Endothelial cell of umbilical vein (primary cell): ENCODE results near the gene PXK. TPM values are rescaled to one million over a fixed set of nuclear protein-coding genes. Genes with fewer than 3 reads are reported as not detected.

ENCODE experiments used
- BruUV-seq: library from RNA; stranded (reverse); fragments of 400-500 nt; replicated peaks from 2 replicates; lab custom pipeline; 2021; lab: Mats Ljungman, UMichigan
- CTCF ChIA-PET: fragments of 300-600, 350-600 bp; sonication (Branson Sonifier 250); formaldehyde crosslinking; loops from one replicate; lab custom pipeline; 2021; ENCODE audit warnings: antibody characterized with exemption, inconsistent platforms; lab: Charles Lee
- POLR2A ChIA-PET: fragments of 300-600, 350-600 bp; sonication (Branson Sonifier 250); formaldehyde crosslinking; loops from one replicate; lab custom pipeline; 2021; ENCODE audit warnings: antibody characterized with exemption, inconsistent platforms; lab: Charles Lee
- DNase-seq: peaks from one replicate; pipeline ENCODE4 v3.0.0-alpha.2; 2011; ENCODE audit warnings: low read depth, low spot score
- FAIRE-seq: peaks from 2 replicates; lab custom pipeline; 2011; peaks lifted over from hg19 to GRCh38; lab: Jason Lieb, UNC
- H2AFZ ChIP-seq: 2 replicates; pipeline ENCODE4 v1.6.0; 2012; ENCODE audit warnings: low read depth, low read length, control low read depth, inconsistent platforms
- H3K27ac ChIP-seq: 2 replicates; pipeline ENCODE4 v1.5.1; 2011; ENCODE audit warnings: low read depth, mild to moderate bottlenecking, control low read depth, low read length, moderate library complexity; ENCODE audit not compliant: insufficient read depth
- H3K27me3 ChIP-seq, 2 experiments: 2 replicates each; pipeline versions ENCODE4 v1.6.0 to v1.6.1; 2011; ENCODE audit warnings: low read length in 2 of 2, mixed read lengths in 1 of 2; ENCODE audit not compliant: control insufficient read depth in 2 of 2, insufficient read depth in 2 of 2
- H3K36me3 ChIP-seq, 2 experiments: 2 replicates in 1 of 2; 3 replicates in 1 of 2; pipeline ENCODE4 v1.5.1; 2011; ENCODE audit warnings: low read length in 2 of 2, mild to moderate bottlenecking in 1 of 2, moderate library complexity in 1 of 2; ENCODE audit not compliant: control insufficient read depth in 2 of 2, insufficient read depth in 2 of 2; ENCODE audit errors: extremely low read depth in 1 of 2
- H3K4me1 ChIP-seq: 3 replicates; pipeline ENCODE4 v1.5.1; 2011; ENCODE audit warnings: mild to moderate bottlenecking, low read length; ENCODE audit not compliant: control insufficient read depth, insufficient read depth; ENCODE audit errors: extremely low read depth
- H3K4me2 ChIP-seq: 2 replicates; pipeline ENCODE4 v1.6.1; 2011; ENCODE audit warnings: low read length, control low read depth, mixed read lengths; ENCODE audit not compliant: insufficient read depth
- H3K4me3 ChIP-seq, 3 experiments: fragments of 200-600 bp in 1 of 3; sonication (generic), shearing (Covaris generic) in 1 of 3; replicated peaks in 1 of 3; 2 replicates each; pipeline ENCODE4 v1.5.1; 2011 to 2016; ENCODE audit warnings: control low read depth in 3 of 3, low read length in 3 of 3, mild to moderate bottlenecking in 2 of 3, inconsistent platforms in 1 of 3, low read depth in 1 of 3, moderate library complexity in 1 of 3; ENCODE audit not compliant: insufficient read depth in 1 of 3
- H3K79me2 ChIP-seq: 2 replicates; pipeline ENCODE4 v1.6.0; 2012; ENCODE audit warnings: low read length, inconsistent platforms; ENCODE audit not compliant: control insufficient read depth, insufficient read depth
- H3K9ac ChIP-seq: replicated peaks from 2 replicates; pipeline ENCODE3; 2011; ENCODE audit warnings: low read length, control low read depth; ENCODE audit not compliant: insufficient read depth; ENCODE audit errors: extremely low read depth
- H3K9me1 ChIP-seq: replicated peaks from 3 replicates; pipeline ENCODE4 v1.6.0; 2011; ENCODE audit warnings: mild to moderate bottlenecking, low read length; ENCODE audit not compliant: control insufficient read depth, insufficient read depth; ENCODE audit errors: extremely low read depth
- H3K9me3 ChIP-seq: replicated peaks from 2 replicates; pipeline ENCODE4 v1.5.1; 2012; ENCODE audit warnings: low read length, inconsistent platforms; ENCODE audit not compliant: control insufficient read depth, insufficient read depth
- H4K20me1 ChIP-seq: replicated peaks from 2 replicates; pipeline ENCODE3; 2011; ENCODE audit warnings: mild to moderate bottlenecking, low read length; ENCODE audit not compliant: control insufficient read depth, insufficient read depth; ENCODE audit errors: extremely low read depth
- EZH2 ChIP-seq: IDR thresholded peaks from 2 replicates; pipeline ENCODE4 v1.6.1; 2012; ENCODE audit warnings: borderline replicate concordance, low read depth, mild to moderate bottlenecking, moderate library complexity, low read length, inconsistent platforms; ENCODE audit not compliant: severe bottlenecking
- FOS ChIP-seq: IDR thresholded peaks from 2 replicates; pipeline ENCODE4 v1.6.1; 2011; ENCODE audit warnings: mild to moderate bottlenecking, low read length, moderate library complexity, borderline replicate concordance; ENCODE audit not compliant: insufficient read depth
- GATA2 ChIP-seq: IDR thresholded peaks from 2 replicates; pipeline ENCODE4 v1.7.0; 2011; ENCODE audit warnings: low read depth, mild to moderate bottlenecking, moderate library complexity, mixed read lengths, low read length; ENCODE audit not compliant: insufficient read length, insufficient read depth
- JUN ChIP-seq: IDR thresholded peaks from 2 replicates; pipeline ENCODE4 v1.6.1; 2011; ENCODE audit warnings: borderline replicate concordance, low read depth; ENCODE audit not compliant: insufficient read length, insufficient read depth
- MYC ChIP-seq: IDR thresholded peaks from one replicate; pipeline ENCODE4 v1.6.1; 2011; ENCODE audit warnings: mild to moderate bottlenecking, low read depth, low read length
- POLR2A ChIP-seq: IDR thresholded peaks from 2 replicates; pipeline ENCODE4 v1.6.1; 2012; ENCODE audit warnings: low read depth, mild to moderate bottlenecking, control low read depth, low read length
- POLR2AphosphoS5 ChIP-seq: IDR thresholded peaks from 2 replicates; pipeline ENCODE4 v1.6.1; 2012; ENCODE audit warnings: low read depth, mild to moderate bottlenecking, control low read depth, low read length, moderate library complexity; ENCODE audit not compliant: insufficient read depth
- dilution Hi-C: fragments of 300-500 bp; cut with MboI; formaldehyde crosslinking; loops from one replicate; pipeline ENCODE4 v1.15.0; 2019; ENCODE audit warnings: low sequenced_read_pairs; ENCODE audit not compliant: extremely low pct_ligation_motif_present
- intact Hi-C: fragments of 100-400 bp; cut with micrococcal nuclease; formaldehyde crosslinking; loops from one replicate; pipeline ENCODE4 v1.10.0; 2022
- polyA plus RNA-seq, 4 experiments: library from polyadenylated mRNA; depleted of rRNA in 3 of 4; stranded (reverse) in 3 of 4; unstranded in 1 of 4; fragments of >200 nt; gene quantifications; 2 replicates each; pipeline versions ENCODE4 v1.2.1 to v1.2.3, GENCODE V29; 2011 to 2012; ENCODE audit warnings: missing spikeins in 1 of 4
- total RNA-seq: library from RNA; stranded (reverse); gene quantifications from 2 replicates; pipeline ENCODE4 v1.2.3, GENCODE V29; 2021
- TF ChIP-seq, protein P1 (sequence below), 2 donors: IDR thresholded peaks; 1 replicate in 1 of 2; 2 replicates in 1 of 2; pipeline ENCODE4 v1.5.1; 2011; ENCODE audit warnings: low read length in 2 of 2, mild to moderate bottlenecking in 2 of 2, moderate library complexity in 2 of 2, control low read depth in 1 of 2, inconsistent platforms in 1 of 2, low read depth in 1 of 2; ENCODE audit not compliant: insufficient read depth in 1 of 2; ENCODE audit errors: extremely low read depth in 1 of 2
- TF ChIP-seq, protein P2 (sequence below): IDR thresholded peaks from 2 replicates; pipeline ENCODE4 v1.6.1; 2011; ENCODE audit not compliant: insufficient read depth, insufficient read length

The PXK gene
- total and polyA plus RNA-seq, 2 donors (not counting 3 experiments of a cell fraction or from before 2014, with no cell fraction given), result 11.3 to 14.6 TPM

GRCh38 chr3:58347984-58348383 is 15.3 kb downstream of the PXK start:
- H3K27ac ChIP-seq, result no peak overlapping the region
- no peaks in the 10 kb centered on the region for H3K4me1 ChIP-seq
- DNase-seq (no peak), FAIRE-seq (no peak)
- no peak overlapping the region for H3K4me3 ChIP-seq
- ChIA-PET POLR2A (no interaction called here), CTCF (interaction anchor here (1.1 kb wide), 1 partner anchor 18 kb away, joined by 3 read pairs; no protein-coding TSS in a partner anchor)
- peaks cover 0 to 2% of the 10 kb centered on the region in 2 experiments for H3K36me3 ChIP-seq
- H3K9me3 ChIP-seq, result no peaks in the 10 kb centered on the region
- TF ChIP-seq, protein P1, sequence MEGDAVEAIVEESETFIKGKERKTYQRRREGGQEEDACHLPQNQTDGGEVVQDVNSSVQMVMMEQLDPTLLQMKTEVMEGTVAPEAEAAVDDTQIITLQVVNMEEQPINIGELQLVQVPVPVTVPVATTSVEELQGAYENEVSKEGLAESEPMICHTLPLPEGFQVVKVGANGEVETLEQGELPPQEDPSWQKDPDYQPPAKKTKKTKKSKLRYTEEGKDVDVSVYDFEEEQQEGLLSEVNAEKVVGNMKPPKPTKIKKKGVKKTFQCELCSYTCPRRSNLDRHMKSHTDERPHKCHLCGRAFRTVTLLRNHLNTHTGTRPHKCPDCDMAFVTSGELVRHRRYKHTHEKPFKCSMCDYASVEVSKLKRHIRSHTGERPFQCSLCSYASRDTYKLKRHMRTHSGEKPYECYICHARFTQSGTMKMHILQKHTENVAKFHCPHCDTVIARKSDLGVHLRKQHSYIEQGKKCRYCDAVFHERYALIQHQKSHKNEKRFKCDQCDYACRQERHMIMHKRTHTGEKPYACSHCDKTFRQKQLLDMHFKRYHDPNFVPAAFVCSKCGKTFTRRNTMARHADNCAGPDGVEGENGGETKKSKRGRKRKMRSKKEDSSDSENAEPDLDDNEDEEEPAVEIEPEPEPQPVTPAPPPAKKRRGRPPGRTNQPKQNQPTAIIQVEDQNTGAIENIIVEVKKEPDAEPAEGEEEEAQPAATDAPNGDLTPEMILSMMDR (IDR thresholded peaks at IDR 0.05; ENCODE audit: extremely low read depth in 1 of 2, insufficient read depth in 1 of 2, low read depth in 1 of 2, low read length in 2 of 2), result no peak
- TF ChIP-seq JUN (no peak), FOS (no peak), GATA2 (no peak), MYC (no peak), EZH2 (no peak), POLR2A (no peak), POLR2AphosphoS5 (no peak)
- TF ChIP-seq, protein P2, sequence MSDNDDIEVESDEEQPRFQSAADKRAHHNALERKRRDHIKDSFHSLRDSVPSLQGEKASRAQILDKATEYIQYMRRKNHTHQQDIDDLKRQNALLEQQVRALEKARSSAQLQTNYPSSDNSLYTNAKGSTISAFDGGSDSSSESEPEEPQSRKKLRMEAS, result no peak
- no TSS peak for BruUV-seq
- H4K20me1 ChIP-seq, result no peaks in the 10 kb centered on the region
- no peaks in the 10 kb centered on the region for H3K27me3 ChIP-seq
- no peaks in the 10 kb centered on the region for H3K79me2 ChIP-seq
- no peak overlapping the region for H3K4me2 ChIP-seq
- dilution Hi-C loops, result no loop called here
- H2AFZ ChIP-seq, result no peak overlapping the region
- no peaks in the 10 kb centered on the region for H3K9me1 ChIP-seq
- intact Hi-C loops, result no loop called here
- no peak overlapping the region for H3K9ac ChIP-seq
